Measurements from ENCODE around the gene NBAS.
"Not testable (repeated sequence)": the region's sequence is repeated elsewhere in the genome, so short reads cannot be mapped to it uniquely, and the experiment has no call there.

The NBAS gene

GRCh38 chr2:15485949-15486348, 75.2 kb downstream of the NBAS start:
- FAIRE-seq (no peak), DNase-seq (ENCODE audit: insufficient read length, low spot score) (no peak)

GRCh38 chr2:15481000-15481399, 80.1 kb downstream of the NBAS start:
- DNase-seq (ENCODE audit: insufficient read length, low spot score), result no peak
- no peak for FAIRE-seq

- no peak for DNase-seq (ENCODE audit: insufficient read length, low spot score)
- no peak for FAIRE-seq
These were observed 80.6 kb downstream of the NBAS start for GRCh38 chr2:15480552-15480951.

- FAIRE-seq (no peak), DNase-seq (ENCODE audit: insufficient read length, low spot score) (no peak)
These were observed 88.3 kb downstream of the NBAS start for GRCh38 chr2:15472876-15473275.

- DNase-seq (ENCODE audit: insufficient read length, low spot score) (no peak), FAIRE-seq (no peak)
These were observed 89.0 kb downstream of the NBAS start for GRCh38 chr2:15472133-15472532.

- DNase-seq (ENCODE audit: insufficient read length, low spot score), result no peak
- FAIRE-seq, result no peak
These were observed 89.5 kb downstream of the NBAS start for GRCh38 chr2:15471606-15472005.

GRCh38 chr2:15460112-15460620, 101.0 kb downstream of the NBAS start:
- no peak for FAIRE-seq
- DNase-seq (ENCODE audit: insufficient read length, low spot score), result no peak

- DNase-seq (ENCODE audit: insufficient read length, low spot score), result no peak
- no peak for FAIRE-seq
These were observed 102.9 kb downstream of the NBAS start for GRCh38 chr2:15458277-15458676.

- FAIRE-seq, result no peak
- no peak for DNase-seq (ENCODE audit: insufficient read length, low spot score)
These were observed 103.3 kb downstream of the NBAS start for GRCh38 chr2:15457868-15458267.

GRCh38 chr2:15456352-15456751, 104.8 kb downstream of the NBAS start:
- no peak for DNase-seq (ENCODE audit: insufficient read length, low spot score)
- FAIRE-seq, result no peak

- no peak for DNase-seq (ENCODE audit: insufficient read length, low spot score)
- FAIRE-seq, result no peak
These were observed 110.3 kb downstream of the NBAS start for GRCh38 chr2:15450808-15451207.

GRCh38 chr2:15449556-15450236, 111.4 kb downstream of the NBAS start:
- no peak for DNase-seq (ENCODE audit: insufficient read length, low spot score)
- FAIRE-seq, result no peak

- FAIRE-seq (no peak), DNase-seq (ENCODE audit: insufficient read length, low spot score) (no peak)
These were observed 112.8 kb downstream of the NBAS start for GRCh38 chr2:15448250-15448839.

- DNase-seq (ENCODE audit: insufficient read length, low spot score) (no peak), FAIRE-seq (no peak)
These were observed 113.8 kb downstream of the NBAS start for GRCh38 chr2:15447381-15447780.

GRCh38 chr2:15446961-15447360, 114.2 kb downstream of the NBAS start:
- FAIRE-seq, result peak; percentile 61
- DNase-seq (ENCODE audit: insufficient read length, low spot score), result no peak

- FAIRE-seq, result no peak
These were observed 115.1 kb downstream of the NBAS start for GRCh38 chr2:15445891-15446562.

GRCh38 chr2:15439768-15440524, 121.2 kb downstream of the NBAS start:
- not testable (repeated sequence) for DNase-seq (ENCODE audit: insufficient read length, low spot score); FAIRE-seq

More at GRCh38 chr2:15445891-15446562, 115.1 kb downstream of the NBAS start:
- DNase-seq (ENCODE audit: insufficient read length, low spot score), result no peak

- FAIRE-seq; DNase-seq (ENCODE audit: insufficient read length, low spot score): not testable (repeated sequence)
These were observed 121.8 kb downstream of the NBAS start for GRCh38 chr2:15439366-15439765.

- no peak for DNase-seq (ENCODE audit: insufficient read length, low spot score)
- no peak for FAIRE-seq
These were observed 124.9 kb downstream of the NBAS start for GRCh38 chr2:15436195-15436594.

GRCh38 chr2:15435474-15435873, 125.7 kb downstream of the NBAS start:
- FAIRE-seq (no peak), DNase-seq (ENCODE audit: insufficient read length, low spot score) (no peak)

- no peak for FAIRE-seq
- DNase-seq (ENCODE audit: insufficient read length, low spot score), result no peak
These were observed 128.4 kb downstream of the NBAS start for GRCh38 chr2:15432642-15433256.
